Cardiac fibroblast (primary cell): Measurements from ENCODE around the gene CLK3.
"Not testable (repeated sequence)": the region's sequence is repeated elsewhere in the genome, so short reads cannot be mapped to it uniquely, and the experiment has no call there.

Experiments used
- DNase-seq, 2 donors: peaks; one replicate each; pipeline versions ENCODE4 v3.0.0 to v3.0.0-alpha.2; 2010; ENCODE audit warnings: low read depth in 2 of 2
- H3K4me3 ChIP-seq, 2 donors: replicated peaks in 1 of 2; 1 replicate in 1 of 2; 2 replicates in 1 of 2; pipeline ENCODE4 v1.5.1; 2011; ENCODE audit warnings: low read depth in 2 of 2, low read length in 2 of 2, mild to moderate bottlenecking in 2 of 2, moderate library complexity in 1 of 2
- TF ChIP-seq, protein P1 (sequence below): IDR thresholded peaks from one replicate; pipeline ENCODE4 v1.5.1; 2011; ENCODE audit warnings: low read depth, mild to moderate bottlenecking, low read length, inconsistent platforms

The CLK3 gene

DNA sequence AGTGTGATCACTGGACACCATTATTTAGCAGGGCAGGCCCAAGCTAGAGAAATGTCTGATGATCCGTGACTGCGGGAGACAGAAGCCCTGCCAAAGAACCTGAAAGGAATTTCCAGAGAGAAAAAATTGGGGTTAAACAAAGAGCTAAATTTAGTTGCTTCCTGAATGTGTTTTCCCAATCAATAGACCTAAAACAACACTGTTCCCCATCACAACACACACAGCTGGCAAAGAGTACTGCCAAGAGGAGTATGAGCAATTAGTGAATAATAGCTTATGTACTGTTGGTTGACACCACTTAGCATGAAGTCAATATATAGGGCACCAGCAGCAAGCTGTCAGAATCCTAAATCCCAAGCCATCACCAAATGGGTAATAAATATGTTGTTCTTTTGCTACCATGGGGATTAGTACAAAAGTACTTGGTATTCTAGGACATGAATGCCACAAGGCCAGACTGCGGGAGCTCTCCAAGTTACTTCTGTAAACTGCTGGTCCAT, 35.7 kb downstream of the CLK3 start:
- TF ChIP-seq, protein P1, sequence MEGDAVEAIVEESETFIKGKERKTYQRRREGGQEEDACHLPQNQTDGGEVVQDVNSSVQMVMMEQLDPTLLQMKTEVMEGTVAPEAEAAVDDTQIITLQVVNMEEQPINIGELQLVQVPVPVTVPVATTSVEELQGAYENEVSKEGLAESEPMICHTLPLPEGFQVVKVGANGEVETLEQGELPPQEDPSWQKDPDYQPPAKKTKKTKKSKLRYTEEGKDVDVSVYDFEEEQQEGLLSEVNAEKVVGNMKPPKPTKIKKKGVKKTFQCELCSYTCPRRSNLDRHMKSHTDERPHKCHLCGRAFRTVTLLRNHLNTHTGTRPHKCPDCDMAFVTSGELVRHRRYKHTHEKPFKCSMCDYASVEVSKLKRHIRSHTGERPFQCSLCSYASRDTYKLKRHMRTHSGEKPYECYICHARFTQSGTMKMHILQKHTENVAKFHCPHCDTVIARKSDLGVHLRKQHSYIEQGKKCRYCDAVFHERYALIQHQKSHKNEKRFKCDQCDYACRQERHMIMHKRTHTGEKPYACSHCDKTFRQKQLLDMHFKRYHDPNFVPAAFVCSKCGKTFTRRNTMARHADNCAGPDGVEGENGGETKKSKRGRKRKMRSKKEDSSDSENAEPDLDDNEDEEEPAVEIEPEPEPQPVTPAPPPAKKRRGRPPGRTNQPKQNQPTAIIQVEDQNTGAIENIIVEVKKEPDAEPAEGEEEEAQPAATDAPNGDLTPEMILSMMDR: no peak
- DNase-seq: peak; percentile 24 to 61
- no peak overlapping the region for H3K4me3 ChIP-seq

DNA sequence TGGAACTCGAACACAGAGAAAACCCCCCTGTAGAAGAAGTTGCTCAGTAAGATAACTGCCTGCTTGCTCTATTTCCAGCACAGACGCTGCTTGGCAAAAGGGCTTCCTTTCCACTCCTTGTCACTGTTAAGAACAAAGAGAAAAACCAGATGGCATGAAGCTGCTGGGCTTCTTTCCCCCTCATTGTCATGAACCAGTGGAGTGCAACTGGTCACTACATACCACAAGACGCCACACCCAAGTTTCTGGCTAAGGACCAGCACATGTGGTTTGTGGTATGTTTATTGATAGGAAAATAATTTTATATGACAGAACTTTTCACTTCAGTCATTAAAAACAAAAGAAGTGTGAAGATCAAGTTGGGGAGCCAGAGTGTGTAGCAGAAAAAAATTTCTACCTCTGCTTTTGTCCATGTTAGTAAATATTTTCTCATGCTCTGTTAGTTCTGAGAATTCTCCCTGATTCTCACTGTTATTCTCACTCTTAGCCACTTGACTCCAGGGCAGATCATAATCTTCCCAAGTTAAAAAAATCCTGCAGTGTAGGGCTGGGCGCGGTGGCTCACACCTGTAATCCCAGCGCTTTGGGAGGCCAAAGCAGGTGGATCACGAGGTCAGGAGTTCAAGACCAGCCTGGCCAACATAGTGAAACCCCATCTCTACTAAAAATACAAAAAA, 37.9 kb downstream of the CLK3 start:
- TF ChIP-seq, protein P1: no peak
- no peak overlapping the region for H3K4me3 ChIP-seq
- peak; percentile 78 to 92 for DNase-seq

DNA sequence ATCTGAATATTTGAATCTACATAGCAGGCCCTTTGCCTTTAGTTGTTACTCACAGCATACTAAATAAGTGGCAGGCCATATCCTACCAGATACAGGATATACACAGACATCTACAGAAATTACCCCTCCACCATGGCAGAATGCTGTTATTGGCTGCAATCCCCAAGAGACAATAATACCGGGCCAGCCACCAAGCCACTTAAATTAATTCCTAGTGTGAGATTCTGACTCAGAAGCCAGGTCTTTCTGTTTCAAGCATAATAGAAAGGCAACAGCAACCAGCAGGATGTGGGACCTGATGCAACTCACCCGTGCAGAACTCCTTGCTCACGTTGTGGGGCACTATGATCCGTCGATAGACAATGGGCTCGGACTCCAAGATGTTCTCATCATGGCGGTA, 39.8 kb downstream of the CLK3 start:
- TF ChIP-seq, protein P1: no peak
- DNase-seq: no peak
- H3K4me3 ChIP-seq: no peak overlapping the region

DNA sequence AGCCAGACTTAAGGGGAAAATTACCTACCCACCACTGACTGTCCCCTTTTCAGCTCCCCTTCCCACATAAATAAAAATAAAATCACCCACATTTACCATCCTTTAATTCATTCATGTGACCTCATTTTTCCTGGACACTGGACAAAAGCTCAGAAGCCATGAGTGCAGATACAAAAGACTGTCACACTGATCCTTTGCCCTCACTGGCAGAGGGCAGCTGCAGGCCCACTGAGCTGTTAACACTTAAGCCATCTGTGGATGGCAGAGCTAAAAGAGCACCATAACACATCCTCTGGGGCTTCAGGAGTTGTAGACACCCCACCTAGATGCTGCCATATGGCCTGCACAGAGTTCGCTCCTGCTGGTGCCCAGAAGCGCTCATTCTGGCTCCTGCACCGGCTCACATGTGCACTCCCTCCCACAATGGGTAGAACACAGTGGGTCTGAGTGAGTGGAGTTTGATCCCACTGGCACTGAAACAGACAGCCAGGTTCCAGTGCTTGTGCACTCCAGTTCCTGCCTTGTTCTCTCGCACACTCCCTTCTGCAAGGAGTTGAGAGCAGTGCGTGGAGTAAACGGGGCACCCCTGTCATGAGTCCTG, 41.4 kb downstream of the CLK3 start:
- no peak for DNase-seq

DNA sequence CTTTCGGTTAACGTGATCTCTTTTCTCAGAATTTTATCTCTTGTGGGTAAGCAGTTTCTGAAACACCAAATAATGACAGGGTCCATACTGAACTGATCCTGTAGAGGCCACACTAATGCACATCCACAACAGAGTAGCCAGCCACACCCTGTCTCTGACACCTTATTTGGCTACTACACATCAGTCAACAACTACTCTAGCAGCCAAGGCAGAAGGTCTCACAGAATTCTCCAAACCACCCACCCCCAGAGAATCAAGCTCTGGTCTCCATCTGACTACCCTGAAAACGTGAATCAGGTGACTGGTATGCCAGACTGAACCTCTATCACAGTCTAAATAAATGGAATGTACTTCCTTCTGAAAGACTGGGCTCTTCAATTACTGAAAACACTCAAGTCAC, 42.2 kb downstream of the CLK3 start:
- H3K4me3 ChIP-seq: no peak overlapping the region
- TF ChIP-seq, protein P1: no peak
- DNase-seq: peak; percentile 19 to 48

More for the DNA sequence above, 41.4 kb downstream of the CLK3 start:
- no peak overlapping the region for H3K4me3 ChIP-seq
- TF ChIP-seq, protein P1: no peak

DNA sequence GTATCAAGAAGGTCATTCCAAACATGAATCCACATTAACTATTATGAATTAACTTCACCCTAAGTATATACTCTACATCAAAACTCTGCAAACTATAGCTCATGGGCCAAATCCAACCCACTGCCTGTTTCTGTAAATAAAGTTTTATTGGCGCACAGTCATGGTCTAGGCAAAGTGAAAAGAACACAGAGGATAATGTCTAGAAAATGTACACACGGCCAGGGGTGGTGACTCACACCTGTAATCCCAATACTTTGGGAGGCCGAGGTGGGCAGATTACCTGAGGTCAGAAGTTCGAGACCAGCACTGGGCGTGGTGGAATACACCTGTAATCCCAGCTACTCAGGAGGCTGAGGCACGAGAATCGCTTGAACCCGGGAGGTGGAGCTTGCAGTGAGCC, 45.6 kb downstream of the CLK3 start:
- H3K4me3 ChIP-seq, DNase-seq: not testable (repeated sequence)

DNA sequence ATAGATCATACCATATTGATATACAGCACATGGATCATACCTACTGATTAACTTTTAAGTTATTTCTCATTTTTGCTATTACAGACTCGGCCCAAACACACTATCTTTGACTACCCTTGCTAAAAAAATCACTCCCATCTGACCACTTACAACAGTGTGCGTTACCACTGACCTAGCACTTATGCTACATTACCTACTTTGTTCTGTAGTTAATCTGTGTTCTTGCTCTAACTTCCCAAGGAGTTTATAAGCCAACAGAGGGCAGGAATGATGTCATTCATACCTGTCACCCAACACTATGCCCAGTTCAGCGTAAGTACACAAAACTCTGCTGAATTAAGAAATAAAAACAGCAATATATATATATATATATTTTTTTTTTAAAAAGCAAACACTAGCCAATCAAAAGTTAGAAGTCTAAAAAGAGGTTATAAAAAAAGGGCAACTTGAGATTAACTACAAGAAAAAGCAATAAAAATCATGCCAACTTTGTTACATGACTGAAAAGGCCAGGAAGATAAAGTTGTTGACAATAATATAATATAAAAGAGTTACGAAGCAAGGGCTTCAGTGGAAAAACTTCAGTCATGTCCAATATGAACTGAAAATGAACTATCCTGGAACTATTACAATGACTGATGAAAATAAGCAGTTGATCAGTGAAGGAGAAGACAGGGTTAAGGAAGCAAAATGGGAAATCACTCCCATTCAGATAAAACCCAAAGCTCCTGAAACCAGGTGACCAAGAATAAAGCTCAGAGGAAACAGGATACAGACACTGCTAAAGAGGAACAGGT, 46.6 kb downstream of the CLK3 start:
- DNase-seq: no peak
- no peak overlapping the region for H3K4me3 ChIP-seq
- TF ChIP-seq, protein P1: no peak
